ENCODE data around the gene PDCD6IP. TPM values are rescaled to one million over a fixed set of nuclear protein-coding genes. Genes with fewer than 3 reads are reported as not detected.
A peak's percentile ranks its signal among the peaks of the same experiment; 100 is the strongest.
"Not testable (repeated sequence)": the region's sequence is repeated elsewhere in the genome, so short reads cannot be mapped to it uniquely, and the experiment has no call there.

PDCD6IP gene, protein sequence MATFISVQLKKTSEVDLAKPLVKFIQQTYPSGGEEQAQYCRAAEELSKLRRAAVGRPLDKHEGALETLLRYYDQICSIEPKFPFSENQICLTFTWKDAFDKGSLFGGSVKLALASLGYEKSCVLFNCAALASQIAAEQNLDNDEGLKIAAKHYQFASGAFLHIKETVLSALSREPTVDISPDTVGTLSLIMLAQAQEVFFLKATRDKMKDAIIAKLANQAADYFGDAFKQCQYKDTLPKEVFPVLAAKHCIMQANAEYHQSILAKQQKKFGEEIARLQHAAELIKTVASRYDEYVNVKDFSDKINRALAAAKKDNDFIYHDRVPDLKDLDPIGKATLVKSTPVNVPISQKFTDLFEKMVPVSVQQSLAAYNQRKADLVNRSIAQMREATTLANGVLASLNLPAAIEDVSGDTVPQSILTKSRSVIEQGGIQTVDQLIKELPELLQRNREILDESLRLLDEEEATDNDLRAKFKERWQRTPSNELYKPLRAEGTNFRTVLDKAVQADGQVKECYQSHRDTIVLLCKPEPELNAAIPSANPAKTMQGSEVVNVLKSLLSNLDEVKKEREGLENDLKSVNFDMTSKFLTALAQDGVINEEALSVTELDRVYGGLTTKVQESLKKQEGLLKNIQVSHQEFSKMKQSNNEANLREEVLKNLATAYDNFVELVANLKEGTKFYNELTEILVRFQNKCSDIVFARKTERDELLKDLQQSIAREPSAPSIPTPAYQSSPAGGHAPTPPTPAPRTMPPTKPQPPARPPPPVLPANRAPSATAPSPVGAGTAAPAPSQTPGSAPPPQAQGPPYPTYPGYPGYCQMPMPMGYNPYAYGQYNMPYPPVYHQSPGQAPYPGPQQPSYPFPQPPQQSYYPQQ
- polyA plus RNA-seq (ENCODE audit: low read depth in 6 of 6) = 10 to 100 TPM; 48.1 to 97.8 (median 91.0) TPM

DNA sequence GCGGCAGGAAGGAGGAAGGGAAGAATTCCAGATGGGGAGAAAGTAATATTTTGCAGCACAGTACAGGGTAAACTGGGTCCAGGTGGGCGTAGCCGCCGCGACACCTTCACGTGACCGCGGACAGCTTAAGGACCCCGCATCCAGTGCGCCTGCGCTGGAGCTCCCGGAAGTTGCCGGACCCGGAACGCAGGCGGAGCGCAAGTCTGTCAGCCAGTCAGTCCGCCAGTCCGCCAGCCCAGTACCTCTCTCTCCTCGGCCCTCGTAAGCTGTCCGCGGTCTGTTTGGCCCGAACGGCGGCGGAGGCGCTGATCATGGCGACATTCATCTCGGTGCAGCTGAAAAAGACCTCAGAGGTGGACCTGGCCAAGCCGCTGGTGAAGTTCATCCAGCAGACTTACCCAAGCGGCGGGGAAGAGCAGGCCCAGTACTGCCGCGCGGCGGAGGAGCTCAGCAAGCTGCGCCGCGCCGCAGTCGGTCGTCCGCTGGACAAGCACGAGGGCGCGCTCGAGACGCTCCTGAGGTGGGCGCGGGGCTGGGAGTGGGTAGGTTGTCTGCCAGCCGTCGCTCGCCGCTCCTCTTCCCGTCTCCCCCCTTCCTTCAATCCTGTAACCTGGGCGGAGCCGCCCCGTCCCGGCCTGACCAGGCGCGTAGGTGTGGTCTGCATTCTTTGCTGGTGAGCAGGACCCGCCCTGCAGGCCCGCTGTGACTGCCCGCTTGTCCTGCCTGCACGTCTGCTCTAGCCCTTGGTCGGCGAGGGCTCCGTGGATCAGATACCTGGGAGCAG is at the start of gene PDCD6IP:
Gene PDCD6IP, plus strand, starts transcription at position 213 of the 784 bp plus-strand sequence. Its CDS starts 99 bp downstream, at position 312.
- ATAC-seq (ENCODE audit: low read depth in 2 of 2) = peak; percentile 80 to 84
- peak; percentile 92 for DNase-seq
- H3K36me3 Mint-ChIP-seq = peaks cover 7% of the 10 kb centered on the region in 2 donors
- H3K4me3 Mint-ChIP-seq = peak within 1 kb of the TSS; percentile 92 to 99 (median 98)
- H3K4me1 Mint-ChIP-seq = peaks cover 36 to 54% (median 54%) of the 10 kb centered on the region in 3 donors
- no peaks in the 10 kb centered on the region for H3K27me3 Mint-ChIP-seq
- H3K27ac Mint-ChIP-seq = peak within 1 kb of the TSS; percentile 95 to 99 (median 99)
- H3K9me3 Mint-ChIP-seq = no peaks in the 10 kb centered on the region

DNA sequence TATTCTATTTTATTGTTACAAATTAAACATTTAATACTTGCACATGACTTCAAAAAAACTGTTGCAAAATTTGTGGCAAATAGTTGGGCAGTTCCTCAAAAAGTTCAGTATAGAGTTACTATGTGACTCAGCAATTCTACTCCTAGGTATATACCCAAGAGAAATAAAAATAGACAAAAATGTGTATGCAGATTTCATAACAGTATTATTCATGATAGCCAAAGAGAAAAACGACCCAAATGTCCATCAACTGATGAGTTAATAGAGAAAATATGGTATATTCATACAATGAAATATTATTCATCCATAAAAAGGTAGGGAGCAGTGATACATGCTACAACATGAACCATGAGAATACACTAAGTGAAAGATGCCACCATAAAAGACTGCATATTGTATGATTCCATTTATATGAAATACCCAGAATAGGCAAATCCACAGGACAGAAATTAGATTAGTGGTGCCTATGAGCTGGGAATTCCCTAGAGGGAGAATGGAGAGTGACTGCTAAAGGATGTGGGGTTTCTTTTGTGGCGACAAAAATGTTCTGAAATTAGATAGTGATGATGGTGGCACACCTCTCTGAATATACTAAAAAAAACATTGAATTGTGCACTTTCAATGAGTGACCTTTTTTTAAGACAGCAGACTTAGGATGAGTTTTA is 48.8 kb upstream of the PDCD6IP start:
- H3K4me1 Mint-ChIP-seq = no peaks in the 10 kb centered on the region
- peaks cover 4 to 12% (median 8%) of the 10 kb centered on the region in 7 donors for H3K9me3 Mint-ChIP-seq
- H3K27ac Mint-ChIP-seq = no peak overlapping the region
- peaks cover 5 to 8% of the 10 kb centered on the region in 2 donors for H3K36me3 Mint-ChIP-seq
- DNase-seq = no peak
- no peak overlapping the region for H3K4me3 Mint-ChIP-seq
- ATAC-seq (ENCODE audit: low read depth in 2 of 2) = no peak
- peaks cover 0 to 11% (median 7%) of the 10 kb centered on the region in 3 donors for H3K27me3 Mint-ChIP-seq

DNA sequence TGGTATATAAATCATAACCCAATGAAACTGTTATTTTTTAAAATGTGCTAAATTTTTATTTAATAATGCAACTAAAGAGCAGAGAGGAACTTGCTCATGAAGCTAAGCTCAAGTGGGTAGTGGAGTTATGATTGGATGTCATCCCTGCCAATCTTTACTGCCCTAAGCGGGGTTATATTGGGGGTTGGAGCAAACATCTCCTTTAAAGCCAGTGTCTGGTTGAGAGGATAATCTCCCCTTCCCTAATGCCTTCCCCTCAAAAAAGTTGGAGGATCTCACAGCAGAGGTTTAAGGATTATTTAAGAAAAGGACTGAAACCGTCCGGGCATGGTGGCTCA is 48.2 kb upstream of the PDCD6IP start:
- no peak overlapping the region for H3K4me3 Mint-ChIP-seq
- no peak for ATAC-seq (ENCODE audit: low read depth in 2 of 2)
- no peak for DNase-seq
- peaks cover 0 to 12% (median 12%) of the 10 kb centered on the region in 3 donors for H3K27me3 Mint-ChIP-seq
- H3K9me3 Mint-ChIP-seq = peaks cover 9 to 16% (median 12%) of the 10 kb centered on the region in 7 donors
- H3K36me3 Mint-ChIP-seq = peaks cover 9 to 13% of the 10 kb centered on the region in 2 donors
- no peak overlapping the region for H3K27ac Mint-ChIP-seq
- H3K4me1 Mint-ChIP-seq = no peaks in the 10 kb centered on the region

DNA sequence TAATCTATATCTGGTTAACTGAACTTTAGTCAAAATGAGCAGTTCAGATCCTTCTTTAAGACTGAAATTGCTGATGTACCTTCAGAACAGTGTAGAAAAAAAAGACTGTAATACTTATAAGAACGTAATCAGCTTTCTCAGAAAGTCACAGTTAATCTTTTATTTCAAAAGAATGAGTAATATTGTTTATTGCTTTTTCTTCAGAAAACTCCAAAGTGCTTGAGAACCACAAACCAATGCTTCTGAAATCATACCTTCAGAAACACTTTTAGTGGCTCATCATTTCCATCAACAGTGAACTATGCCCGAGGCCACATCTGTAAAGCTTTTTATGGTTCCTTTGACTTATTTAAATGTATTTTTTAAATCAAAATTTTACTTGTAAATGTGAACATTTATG is 47.1 kb upstream of the PDCD6IP start:
- Mint-ChIP-seq H3K4me1 (no peaks in the 10 kb centered on the region), H3K9me3 (peaks cover 9 to 19% (median 13%) of the 10 kb centered on the region in 7 donors), H3K36me3 (peaks cover 9 to 14% of the 10 kb centered on the region in 2 donors)

DNA sequence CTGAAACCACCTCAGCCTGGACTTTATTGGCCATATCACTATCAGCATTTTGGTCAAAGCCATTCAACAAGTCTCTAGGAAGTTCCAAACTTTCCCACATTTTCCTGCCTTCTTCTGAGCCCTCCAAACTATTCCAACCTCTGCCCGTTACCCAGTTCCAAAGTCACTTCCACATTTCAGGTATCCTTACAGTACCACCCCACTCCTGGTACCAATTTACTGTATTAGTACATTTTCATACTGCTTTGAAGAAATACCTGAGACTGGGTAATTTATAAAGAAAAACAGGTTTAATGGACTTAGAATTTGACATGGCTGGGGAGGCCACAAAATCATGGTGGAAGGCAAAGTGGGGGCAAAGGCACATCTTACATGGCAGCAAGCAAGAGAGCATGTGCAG is 44.0 kb upstream of the PDCD6IP start:
- Mint-ChIP-seq H3K4me3 (peak overlapping the region in 1 of 8 donors; percentile 55), H3K9me3 (peaks cover 9 to 30% (median 18%) of the 10 kb centered on the region in 7 donors), H3K36me3 (peaks cover 9 to 14% of the 10 kb centered on the region in 2 donors), H3K27me3 (peaks cover 0 to 14% (median 12%) of the 10 kb centered on the region in 3 donors)
- H3K27ac Mint-ChIP-seq; H3K4me1 Mint-ChIP-seq; ATAC-seq (ENCODE audit: low read depth in 2 of 2); DNase-seq: not testable (repeated sequence)

More for the DNA sequence above, 47.1 kb upstream of the PDCD6IP start:
- H3K27ac Mint-ChIP-seq = no peak overlapping the region
- DNase-seq (no peak), ATAC-seq (ENCODE audit: low read depth in 2 of 2) (no peak)
- no peak overlapping the region for H3K4me3 Mint-ChIP-seq
- H3K27me3 Mint-ChIP-seq = peaks cover 0 to 14% (median 12%) of the 10 kb centered on the region in 3 donors

DNA sequence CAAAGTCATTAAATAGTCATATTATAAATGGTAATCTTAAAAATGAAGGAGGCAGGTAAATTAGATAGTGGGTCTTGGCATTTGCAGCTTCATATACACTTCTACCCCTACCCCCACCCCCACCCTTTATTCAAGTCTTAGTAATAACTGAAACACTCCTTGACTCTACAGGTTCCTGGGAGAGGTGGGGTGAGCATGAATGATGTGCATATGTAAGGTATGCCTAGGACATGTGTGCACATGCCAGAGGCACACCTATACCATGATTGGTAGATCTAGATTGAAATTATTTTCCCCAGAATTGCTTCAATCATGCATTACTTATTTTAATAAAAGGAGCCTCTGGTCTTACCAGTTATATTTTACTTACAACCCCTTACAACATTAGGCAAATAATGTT is 40.1 kb upstream of the PDCD6IP start:
- ATAC-seq (ENCODE audit: low read depth in 2 of 2) = no peak
- H3K4me1 Mint-ChIP-seq = no peaks in the 10 kb centered on the region
- H3K4me3 Mint-ChIP-seq = no peak overlapping the region
- peaks cover 9 to 30% (median 18%) of the 10 kb centered on the region in 7 donors for H3K9me3 Mint-ChIP-seq
- H3K27me3 Mint-ChIP-seq = peaks cover 0 to 17% (median 13%) of the 10 kb centered on the region in 3 donors
- no peak for DNase-seq
- H3K36me3 Mint-ChIP-seq = peaks cover 9 to 14% of the 10 kb centered on the region in 2 donors
- H3K27ac Mint-ChIP-seq = peak overlapping the region in 2 of 6 donors; percentile 9 to 43

DNA sequence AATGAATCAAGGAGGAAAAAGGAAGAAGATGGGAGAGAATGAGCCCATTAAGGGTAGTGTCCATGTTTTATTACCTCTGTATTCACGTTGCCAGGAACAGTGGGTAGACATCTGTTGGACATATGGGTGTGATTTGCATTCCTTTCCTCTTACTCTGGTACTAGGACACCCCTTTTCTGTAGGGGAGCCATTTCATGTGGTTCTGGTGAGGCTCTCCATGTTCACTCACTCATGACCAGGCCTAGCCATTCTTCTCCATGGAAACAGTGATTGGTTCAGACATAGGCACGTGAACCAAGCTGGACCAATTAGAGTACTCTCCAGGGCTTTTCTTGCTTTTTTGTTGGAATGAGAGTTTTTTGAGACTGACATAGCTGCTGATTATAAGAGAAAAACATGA is 39.6 kb upstream of the PDCD6IP start:
- peaks cover 2 to 23% (median 14%) of the 10 kb centered on the region in 3 donors for H3K27me3 Mint-ChIP-seq
- peaks cover 9 to 27% (median 16%) of the 10 kb centered on the region in 7 donors for H3K9me3 Mint-ChIP-seq
- peaks cover 9 to 14% of the 10 kb centered on the region in 2 donors for H3K36me3 Mint-ChIP-seq
- no peak for DNase-seq
- H3K4me3 Mint-ChIP-seq = no peak overlapping the region
- no peak for ATAC-seq (ENCODE audit: low read depth in 2 of 2)
- H3K4me1 Mint-ChIP-seq = no peaks in the 10 kb centered on the region
- H3K27ac Mint-ChIP-seq = peak overlapping the region in 2 of 6 donors; percentile 43 to 60

DNA sequence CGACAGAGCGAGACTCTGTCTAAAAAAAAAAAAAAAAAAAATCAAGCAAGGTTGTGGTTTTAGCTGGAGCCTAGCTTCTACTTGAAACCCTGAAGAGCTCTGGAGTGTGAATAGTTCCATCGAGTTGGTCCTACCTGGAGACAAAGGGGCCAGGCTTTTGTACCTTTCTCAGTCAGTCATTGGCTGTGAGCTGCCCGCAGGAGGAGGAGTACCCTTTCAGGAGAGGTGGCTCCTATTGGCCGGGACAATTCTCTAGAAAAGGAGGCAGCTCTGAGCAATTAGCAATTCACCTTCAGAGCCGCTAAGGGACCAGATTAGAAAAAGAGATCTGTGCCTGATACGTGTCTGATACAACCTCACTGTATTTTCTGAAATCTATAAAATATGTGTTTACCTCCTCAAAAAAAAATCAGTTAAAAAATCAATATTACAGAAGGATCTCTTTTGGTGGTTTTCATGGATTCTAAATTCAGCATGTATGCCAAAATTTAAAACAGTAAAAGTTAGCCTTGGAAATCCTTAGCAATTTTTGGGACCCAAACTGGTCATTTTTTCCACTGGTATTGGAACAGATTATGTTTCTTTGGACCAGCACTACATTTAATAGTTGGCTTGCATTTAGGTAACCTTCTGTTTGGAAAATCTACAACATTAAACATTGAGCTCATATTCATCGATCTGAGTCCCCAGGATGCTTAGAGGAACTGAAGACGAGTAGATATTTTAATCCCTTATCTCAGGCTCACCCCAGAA is 29.7 kb upstream of the PDCD6IP start:
- Mint-ChIP-seq H3K4me3 (no peak overlapping the region), H3K27ac (no peak overlapping the region), H3K4me1 (no peaks in the 10 kb centered on the region), H3K9me3 (peaks cover 0 to 2% (median 0%) of the 10 kb centered on the region in 7 donors), H3K27me3 (peaks cover 0 to 6% (median 3%) of the 10 kb centered on the region in 3 donors), H3K36me3 (no peaks in the 10 kb centered on the region)
- ATAC-seq (ENCODE audit: low read depth in 2 of 2) (no peak), DNase-seq (no peak)

DNA sequence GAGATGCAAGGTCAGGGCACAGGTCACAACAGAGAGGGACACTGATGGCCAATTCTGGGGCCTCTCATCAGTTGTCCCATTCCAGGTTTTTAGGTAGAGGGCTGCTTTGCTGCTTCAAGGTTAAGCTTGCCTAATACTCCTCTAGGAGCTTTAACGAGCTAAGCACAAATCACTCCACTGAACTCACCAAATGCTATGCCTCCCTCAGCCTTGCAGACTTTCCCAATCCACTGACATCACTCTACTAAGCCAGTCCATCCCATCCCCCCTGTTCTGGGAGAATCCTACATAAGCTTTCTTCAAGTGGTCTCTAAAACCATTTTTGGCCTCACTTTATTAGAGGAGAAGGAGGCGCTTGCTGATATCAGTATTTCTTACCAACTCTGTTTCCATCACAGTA is 24.8 kb upstream of the PDCD6IP start:
- no peak overlapping the region for H3K27ac Mint-ChIP-seq
- DNase-seq = no peak
- no peak overlapping the region for H3K4me3 Mint-ChIP-seq
- no peaks in the 10 kb centered on the region for H3K36me3 Mint-ChIP-seq
- no peaks in the 10 kb centered on the region for H3K27me3 Mint-ChIP-seq
- ATAC-seq (ENCODE audit: low read depth in 2 of 2) = no peak
- no peaks in the 10 kb centered on the region for H3K4me1 Mint-ChIP-seq
- no peaks in the 10 kb centered on the region for H3K9me3 Mint-ChIP-seq

DNA sequence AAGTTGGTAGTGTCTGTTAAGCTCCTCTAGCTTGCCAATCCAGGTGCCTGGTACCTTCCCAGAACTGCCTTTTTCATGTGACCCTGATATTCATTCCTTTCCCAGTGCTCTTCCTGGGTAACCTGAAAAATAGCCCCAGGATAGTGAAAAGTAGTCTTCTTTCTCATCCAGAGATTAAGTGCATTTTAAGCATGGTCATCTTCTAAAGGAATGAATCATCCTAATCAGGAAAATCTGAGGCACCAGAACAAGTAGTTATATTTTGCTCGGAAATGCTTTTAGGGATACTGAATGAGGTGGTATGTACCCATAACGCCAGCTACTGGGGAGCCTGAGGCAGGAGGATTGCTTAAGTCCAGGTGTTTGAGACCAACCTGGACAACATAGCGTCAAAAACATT is 23.1 kb upstream of the PDCD6IP start:
- no peak for DNase-seq
- Mint-ChIP-seq H3K4me3 (no peak overlapping the region), H3K27me3 (no peaks in the 10 kb centered on the region), H3K9me3 (no peaks in the 10 kb centered on the region), H3K36me3 (no peaks in the 10 kb centered on the region), H3K4me1 (no peaks in the 10 kb centered on the region), H3K27ac (no peak overlapping the region)
- ATAC-seq (ENCODE audit: low read depth in 2 of 2) = no peak

DNA sequence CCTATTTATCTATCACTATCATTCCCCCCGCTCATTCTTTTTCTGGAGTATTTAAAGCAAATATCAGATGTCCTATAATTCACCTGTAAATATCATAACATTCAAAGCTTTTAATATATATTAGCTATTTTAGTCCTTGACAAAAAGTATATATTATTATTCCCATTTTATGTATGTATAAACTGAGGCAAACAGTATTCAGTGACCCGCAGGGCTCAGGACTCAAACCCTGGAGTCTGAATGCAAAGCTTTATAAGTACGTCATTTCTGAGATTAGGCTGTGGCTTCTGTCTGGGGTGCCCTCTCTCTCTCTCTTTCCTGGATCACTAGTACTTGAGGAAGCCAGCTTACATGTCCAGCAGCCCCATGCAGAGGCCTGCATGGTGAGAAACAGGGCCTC is 20.4 kb upstream of the PDCD6IP start:
- no peak for DNase-seq
- no peak overlapping the region for H3K27ac Mint-ChIP-seq
- H3K4me3 Mint-ChIP-seq = no peak overlapping the region
- H3K36me3 Mint-ChIP-seq = no peaks in the 10 kb centered on the region
- H3K27me3 Mint-ChIP-seq = no peaks in the 10 kb centered on the region
- ATAC-seq (ENCODE audit: low read depth in 2 of 2) = no peak
- no peaks in the 10 kb centered on the region for H3K4me1 Mint-ChIP-seq
- no peaks in the 10 kb centered on the region for H3K9me3 Mint-ChIP-seq

DNA sequence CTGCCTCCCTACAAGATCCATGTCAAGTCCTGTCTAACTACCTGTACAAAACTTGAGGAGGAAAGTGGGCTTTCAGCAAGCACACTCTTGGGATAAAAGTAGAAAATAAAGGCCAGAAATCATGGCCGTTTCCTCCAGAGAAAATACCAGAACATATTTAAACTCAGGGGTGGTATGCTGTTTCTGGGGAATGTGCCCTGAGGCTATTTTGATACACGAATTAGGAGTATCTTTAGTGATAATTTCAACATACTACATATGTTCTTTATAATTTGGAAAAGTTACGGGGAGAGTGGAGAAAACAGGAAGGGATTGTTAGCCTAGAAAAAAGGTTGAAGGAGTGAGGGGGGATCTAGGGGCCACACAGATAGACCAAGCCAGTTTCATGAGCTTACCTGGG is 18.7 kb upstream of the PDCD6IP start:
- ATAC-seq (ENCODE audit: low read depth in 2 of 2) (no peak), DNase-seq (no peak)
- no peak overlapping the region for H3K27ac Mint-ChIP-seq
- no peak overlapping the region for H3K4me3 Mint-ChIP-seq
- no peaks in the 10 kb centered on the region for H3K4me1 Mint-ChIP-seq
- H3K9me3 Mint-ChIP-seq = no peaks in the 10 kb centered on the region
- H3K27me3 Mint-ChIP-seq = no peaks in the 10 kb centered on the region
- no peaks in the 10 kb centered on the region for H3K36me3 Mint-ChIP-seq
